GM12873 (cell line): ENCODE measurements around the gene HUS1B.

Source experiments
- TF ChIP-seq, protein P1 (sequence below): IDR thresholded peaks from 2 replicates; pipeline ENCODE4 v1.5.1; 2012; ENCODE audit warnings: low read depth, mild to moderate bottlenecking, moderate library complexity, low read length, control low read depth; ENCODE audit not compliant: insufficient read depth; ENCODE audit errors: missing control alignments

Gene HUS1B

DNA sequence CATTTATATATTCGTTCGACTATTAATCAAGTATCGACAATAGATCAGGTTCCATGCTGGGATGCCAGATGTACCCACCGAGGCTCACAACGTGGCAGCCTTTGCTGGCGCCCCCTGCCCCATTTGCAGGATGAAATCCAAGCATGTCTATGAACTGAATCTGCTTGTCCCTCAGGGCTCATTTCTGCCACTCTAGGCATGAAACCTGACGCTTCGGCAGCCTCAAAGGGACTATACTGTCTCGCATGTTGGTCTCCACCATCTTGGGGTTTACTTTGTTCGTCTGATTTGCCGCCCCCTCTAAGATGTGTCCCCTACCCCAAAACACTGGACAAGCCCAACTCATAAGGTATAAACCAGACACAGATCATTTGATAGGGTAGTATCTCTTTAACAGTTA lies 36.7 kb downstream of the HUS1B start:
- TF ChIP-seq, protein P1, sequence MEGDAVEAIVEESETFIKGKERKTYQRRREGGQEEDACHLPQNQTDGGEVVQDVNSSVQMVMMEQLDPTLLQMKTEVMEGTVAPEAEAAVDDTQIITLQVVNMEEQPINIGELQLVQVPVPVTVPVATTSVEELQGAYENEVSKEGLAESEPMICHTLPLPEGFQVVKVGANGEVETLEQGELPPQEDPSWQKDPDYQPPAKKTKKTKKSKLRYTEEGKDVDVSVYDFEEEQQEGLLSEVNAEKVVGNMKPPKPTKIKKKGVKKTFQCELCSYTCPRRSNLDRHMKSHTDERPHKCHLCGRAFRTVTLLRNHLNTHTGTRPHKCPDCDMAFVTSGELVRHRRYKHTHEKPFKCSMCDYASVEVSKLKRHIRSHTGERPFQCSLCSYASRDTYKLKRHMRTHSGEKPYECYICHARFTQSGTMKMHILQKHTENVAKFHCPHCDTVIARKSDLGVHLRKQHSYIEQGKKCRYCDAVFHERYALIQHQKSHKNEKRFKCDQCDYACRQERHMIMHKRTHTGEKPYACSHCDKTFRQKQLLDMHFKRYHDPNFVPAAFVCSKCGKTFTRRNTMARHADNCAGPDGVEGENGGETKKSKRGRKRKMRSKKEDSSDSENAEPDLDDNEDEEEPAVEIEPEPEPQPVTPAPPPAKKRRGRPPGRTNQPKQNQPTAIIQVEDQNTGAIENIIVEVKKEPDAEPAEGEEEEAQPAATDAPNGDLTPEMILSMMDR: no peak

DNA sequence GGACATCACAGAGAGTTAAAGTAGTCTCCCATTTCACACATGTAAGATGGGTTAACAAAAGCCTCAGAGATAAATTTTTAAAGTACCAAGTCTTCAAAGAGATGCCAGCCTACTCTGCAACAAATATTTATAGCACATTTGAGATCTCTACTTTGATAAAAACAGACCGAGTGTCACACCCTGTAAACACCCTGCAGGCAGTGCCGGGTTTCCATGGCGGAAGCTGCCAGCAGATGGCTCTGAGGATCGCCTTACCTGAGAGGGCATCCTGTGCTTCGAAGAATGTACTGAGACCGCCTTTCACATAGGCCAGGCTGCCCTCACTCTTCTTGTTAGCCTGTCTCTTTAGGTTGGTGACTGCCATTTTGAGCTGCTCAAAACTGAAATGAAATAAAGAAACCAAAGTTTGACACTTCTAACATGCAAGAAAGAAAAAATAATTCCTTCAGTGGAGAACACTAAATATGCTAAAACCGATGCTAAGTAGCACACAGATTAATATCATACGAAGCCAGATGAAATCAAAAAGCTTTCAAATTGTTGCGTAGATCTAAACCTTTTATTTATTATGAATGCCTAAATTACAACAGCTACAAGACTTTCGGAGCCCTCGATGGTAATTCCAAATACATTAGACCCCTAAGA lies 39.3 kb downstream of the HUS1B start:
- TF ChIP-seq, protein P1: no peak

- TF ChIP-seq, protein P1: no peak
Observed at GRCh38 chr6:613981-614380, 42.9 kb downstream of the HUS1B start.

DNA sequence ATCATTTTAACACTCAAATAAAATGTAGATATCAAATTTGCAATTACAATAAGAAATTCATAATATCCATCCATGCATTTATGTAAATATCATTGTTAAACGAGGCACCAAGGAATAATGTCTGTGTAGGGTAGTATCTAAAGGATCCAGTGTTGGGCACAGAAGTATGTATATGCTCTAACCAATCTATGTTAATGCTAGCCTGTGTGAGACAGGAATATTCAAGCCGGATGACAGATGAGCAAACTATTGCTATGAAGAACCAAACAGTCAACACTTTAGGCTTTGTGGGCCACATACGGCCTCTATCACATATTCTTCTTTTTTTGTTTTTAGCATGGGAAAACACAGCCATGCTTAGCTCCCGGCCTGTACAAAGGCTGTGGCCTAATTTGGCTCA lies 45.0 kb downstream of the HUS1B start:
- TF ChIP-seq, protein P1: no peak

- TF ChIP-seq, protein P1: no peak
Observed at GRCh38 chr6:610882-611281, 46.0 kb downstream of the HUS1B start.

DNA sequence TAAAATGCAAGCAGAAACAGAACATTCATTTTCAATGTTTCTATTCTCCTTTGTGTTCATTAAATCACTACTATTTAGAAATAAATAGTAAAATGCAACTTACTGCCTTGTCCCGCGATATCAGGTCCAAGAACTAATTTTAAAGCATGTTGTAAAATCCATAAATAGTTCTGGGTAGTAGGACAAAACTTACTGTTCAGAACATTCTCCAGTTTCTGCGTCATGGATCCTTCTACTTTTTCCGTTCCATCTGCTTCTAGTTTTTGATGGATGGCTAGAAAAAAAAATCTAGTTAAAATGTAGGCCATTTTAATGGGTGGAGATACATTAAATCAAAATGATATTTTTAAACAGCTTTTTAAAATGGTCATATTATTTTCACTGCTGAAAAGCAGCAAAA lies 47.0 kb downstream of the HUS1B start:
- TF ChIP-seq, protein P1: no peak

DNA sequence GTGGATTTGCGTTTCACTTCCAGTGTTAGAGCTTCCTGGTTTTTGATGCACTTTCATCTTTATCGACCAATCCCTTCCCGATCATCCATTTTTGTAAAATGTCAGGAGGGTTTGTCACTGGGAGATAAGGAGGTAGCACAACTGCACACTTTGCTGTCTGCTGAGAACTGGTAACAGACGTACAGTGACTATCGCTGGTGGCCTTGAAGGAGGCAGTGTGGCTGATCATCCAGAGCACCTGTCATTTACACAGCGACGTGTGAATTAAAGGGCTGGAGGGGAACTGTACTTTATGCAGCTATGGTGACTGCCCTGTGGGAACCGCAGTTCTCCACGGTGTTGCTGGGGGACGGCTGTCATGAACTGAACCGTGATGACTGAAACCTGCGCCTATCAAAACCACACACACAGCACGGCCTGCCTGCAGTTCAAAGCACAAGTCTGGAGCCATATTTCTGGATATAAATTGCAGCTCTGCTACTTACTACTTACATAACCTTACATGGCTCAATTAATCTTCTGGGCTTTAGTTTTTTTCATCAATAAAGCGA lies 50.0 kb downstream of the HUS1B start:
- TF ChIP-seq, protein P1: no peak
